ENCODE results near the gene IGSF8. TPM values are rescaled to one million over a fixed set of nuclear protein-coding genes. Genes with fewer than 3 reads are reported as not detected.

The IGSF8 gene
- total RNA-seq, 1 experiment from 2014 or later = 101 TPM

DNA sequence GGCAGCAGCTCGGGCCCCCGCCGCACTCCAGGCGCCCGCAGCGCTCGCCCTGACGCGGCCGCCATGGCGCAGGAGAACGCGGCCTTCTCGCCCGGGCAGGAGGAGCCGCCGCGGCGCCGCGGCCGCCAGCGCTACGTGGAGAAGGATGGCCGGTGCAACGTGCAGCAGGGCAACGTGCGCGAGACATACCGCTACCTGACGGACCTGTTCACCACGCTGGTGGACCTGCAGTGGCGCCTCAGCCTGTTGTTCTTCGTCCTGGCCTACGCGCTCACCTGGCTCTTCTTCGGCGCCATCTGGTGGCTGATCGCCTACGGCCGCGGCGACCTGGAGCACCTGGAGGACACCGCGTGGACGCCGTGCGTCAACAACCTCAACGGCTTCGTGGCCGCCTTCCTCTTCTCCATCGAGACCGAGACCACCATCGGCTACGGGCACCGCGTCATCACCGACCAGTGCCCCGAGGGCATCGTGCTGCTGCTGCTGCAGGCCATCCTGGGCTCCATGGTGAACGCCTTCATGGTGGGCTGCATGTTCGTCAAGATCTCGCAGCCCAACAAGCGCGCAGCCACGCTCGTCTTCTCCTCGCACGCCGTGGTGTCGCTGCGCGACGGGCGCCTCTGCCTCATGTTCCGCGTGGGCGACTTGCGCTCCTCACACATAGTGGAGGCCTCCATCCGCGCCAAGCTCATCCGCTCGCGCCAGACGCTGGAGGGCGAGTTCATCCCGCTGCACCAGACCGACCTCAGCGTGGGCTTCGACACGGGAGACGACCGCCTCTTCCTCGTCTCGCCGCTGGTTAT is 14.2 kb downstream of the IGSF8 start (continued):
- TF ChIP-seq ERG (CRISPR knock-in tag; IDR thresholded peaks at IDR 0.05) (no peak), EMX1 (CRISPR knock-in tag; IDR thresholded peaks at IDR 0.05) (no peak), NR3C1 (CRISPR knock-in tag; conservative IDR thresholded peaks at IDR 0.05; ENCODE audit: low read depth) (peak; percentile 64; the same call in 1 of the 2 replicates), SMAD4 (CRISPR knock-in tag; IDR thresholded peaks at IDR 0.05) (peak; percentile 79), MLX (CRISPR knock-in tag; IDR thresholded peaks at IDR 0.05) (no peak), OVOL2 (CRISPR knock-in tag; IDR thresholded peaks at IDR 0.05; ENCODE audit: borderline replicate concordance) (no peak), GTF2I (CRISPR knock-in tag; conservative IDR thresholded peaks at IDR 0.05) (no peak), FOXK1 (CRISPR knock-in tag; IDR thresholded peaks at IDR 0.05) (peak; percentile 96), KAT7 (CRISPR knock-in tag; IDR thresholded peaks at IDR 0.05; ENCODE audit: borderline replicate concordance) (no peak), NR1H2 (CRISPR knock-in tag; IDR thresholded peaks at IDR 0.05) (no peak), ZNF232 (CRISPR knock-in tag; IDR thresholded peaks at IDR 0.05) (peak; percentile 68; the same call in 1 of the 2 replicates), TEAD1 (CRISPR knock-in tag; IDR thresholded peaks at IDR 0.05) (peak; percentile 96), ZNF317 (CRISPR knock-in tag; IDR thresholded peaks at IDR 0.05; ENCODE audit: borderline replicate concordance, low read depth) (no peak), JAZF1 (CRISPR knock-in tag; IDR thresholded peaks at IDR 0.05) (no peak), STAT6 (CRISPR knock-in tag; conservative IDR thresholded peaks at IDR 0.05; ENCODE audit: low read depth) (no peak; the same call in 1 of the 2 replicates), FOXP1 (CRISPR knock-in tag; IDR thresholded peaks at IDR 0.05; ENCODE audit: borderline replicate concordance) (peak; percentile 99), MYBL2 (CRISPR knock-in tag; IDR thresholded peaks at IDR 0.05) (peak; percentile 93)
- TF ChIP-seq, protein P1, sequence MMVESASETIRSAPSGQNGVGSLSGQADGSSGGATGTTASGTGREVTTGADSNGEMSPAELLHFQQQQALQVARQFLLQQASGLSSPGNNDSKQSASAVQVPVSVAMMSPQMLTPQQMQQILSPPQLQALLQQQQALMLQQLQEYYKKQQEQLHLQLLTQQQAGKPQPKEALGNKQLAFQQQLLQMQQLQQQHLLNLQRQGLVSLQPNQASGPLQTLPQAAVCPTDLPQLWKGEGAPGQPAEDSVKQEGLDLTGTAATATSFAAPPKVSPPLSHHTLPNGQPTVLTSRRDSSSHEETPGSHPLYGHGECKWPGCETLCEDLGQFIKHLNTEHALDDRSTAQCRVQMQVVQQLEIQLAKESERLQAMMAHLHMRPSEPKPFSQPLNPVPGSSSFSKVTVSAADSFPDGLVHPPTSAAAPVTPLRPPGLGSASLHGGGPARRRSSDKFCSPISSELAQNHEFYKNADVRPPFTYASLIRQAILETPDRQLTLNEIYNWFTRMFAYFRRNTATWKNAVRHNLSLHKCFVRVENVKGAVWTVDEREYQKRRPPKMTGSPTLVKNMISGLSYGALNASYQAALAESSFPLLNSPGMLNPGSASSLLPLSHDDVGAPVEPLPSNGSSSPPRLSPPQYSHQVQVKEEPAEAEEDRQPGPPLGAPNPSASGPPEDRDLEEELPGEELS (CRISPR knock-in tag; IDR thresholded peaks at IDR 0.05) = peak; percentile 94
- TF ChIP-seq, protein P2, sequence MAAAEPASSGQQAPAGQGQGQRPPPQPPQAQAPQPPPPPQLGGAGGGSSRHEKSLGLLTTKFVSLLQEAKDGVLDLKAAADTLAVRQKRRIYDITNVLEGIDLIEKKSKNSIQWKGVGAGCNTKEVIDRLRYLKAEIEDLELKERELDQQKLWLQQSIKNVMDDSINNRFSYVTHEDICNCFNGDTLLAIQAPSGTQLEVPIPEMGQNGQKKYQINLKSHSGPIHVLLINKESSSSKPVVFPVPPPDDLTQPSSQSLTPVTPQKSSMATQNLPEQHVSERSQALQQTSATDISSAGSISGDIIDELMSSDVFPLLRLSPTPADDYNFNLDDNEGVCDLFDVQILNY (CRISPR knock-in tag; IDR thresholded peaks at IDR 0.05) = no peak
- TF ChIP-seq, protein P3, sequence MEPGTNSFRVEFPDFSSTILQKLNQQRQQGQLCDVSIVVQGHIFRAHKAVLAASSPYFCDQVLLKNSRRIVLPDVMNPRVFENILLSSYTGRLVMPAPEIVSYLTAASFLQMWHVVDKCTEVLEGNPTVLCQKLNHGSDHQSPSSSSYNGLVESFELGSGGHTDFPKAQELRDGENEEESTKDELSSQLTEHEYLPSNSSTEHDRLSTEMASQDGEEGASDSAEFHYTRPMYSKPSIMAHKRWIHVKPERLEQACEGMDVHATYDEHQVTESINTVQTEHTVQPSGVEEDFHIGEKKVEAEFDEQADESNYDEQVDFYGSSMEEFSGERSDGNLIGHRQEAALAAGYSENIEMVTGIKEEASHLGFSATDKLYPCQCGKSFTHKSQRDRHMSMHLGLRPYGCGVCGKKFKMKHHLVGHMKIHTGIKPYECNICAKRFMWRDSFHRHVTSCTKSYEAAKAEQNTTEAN (CRISPR knock-in tag; IDR thresholded peaks at IDR 0.05) = peak; percentile 92
- TF ChIP-seq, protein P4, sequence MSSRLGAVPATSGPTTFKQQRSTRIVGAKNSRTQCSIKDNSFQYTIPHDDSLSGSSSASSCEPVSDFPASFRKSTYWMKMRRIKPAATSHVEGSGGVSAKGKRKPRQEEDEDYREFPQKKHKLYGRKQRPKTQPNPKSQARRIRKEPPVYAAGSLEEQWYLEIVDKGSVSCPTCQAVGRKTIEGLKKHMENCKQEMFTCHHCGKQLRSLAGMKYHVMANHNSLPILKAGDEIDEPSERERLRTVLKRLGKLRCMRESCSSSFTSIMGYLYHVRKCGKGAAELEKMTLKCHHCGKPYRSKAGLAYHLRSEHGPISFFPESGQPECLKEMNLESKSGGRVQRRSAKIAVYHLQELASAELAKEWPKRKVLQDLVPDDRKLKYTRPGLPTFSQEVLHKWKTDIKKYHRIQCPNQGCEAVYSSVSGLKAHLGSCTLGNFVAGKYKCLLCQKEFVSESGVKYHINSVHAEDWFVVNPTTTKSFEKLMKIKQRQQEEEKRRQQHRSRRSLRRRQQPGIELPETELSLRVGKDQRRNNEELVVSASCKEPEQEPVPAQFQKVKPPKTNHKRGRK (CRISPR knock-in tag; IDR thresholded peaks at IDR 0.05; ENCODE audit: borderline replicate concordance) = no peak
- TF ChIP-seq, protein P5, sequence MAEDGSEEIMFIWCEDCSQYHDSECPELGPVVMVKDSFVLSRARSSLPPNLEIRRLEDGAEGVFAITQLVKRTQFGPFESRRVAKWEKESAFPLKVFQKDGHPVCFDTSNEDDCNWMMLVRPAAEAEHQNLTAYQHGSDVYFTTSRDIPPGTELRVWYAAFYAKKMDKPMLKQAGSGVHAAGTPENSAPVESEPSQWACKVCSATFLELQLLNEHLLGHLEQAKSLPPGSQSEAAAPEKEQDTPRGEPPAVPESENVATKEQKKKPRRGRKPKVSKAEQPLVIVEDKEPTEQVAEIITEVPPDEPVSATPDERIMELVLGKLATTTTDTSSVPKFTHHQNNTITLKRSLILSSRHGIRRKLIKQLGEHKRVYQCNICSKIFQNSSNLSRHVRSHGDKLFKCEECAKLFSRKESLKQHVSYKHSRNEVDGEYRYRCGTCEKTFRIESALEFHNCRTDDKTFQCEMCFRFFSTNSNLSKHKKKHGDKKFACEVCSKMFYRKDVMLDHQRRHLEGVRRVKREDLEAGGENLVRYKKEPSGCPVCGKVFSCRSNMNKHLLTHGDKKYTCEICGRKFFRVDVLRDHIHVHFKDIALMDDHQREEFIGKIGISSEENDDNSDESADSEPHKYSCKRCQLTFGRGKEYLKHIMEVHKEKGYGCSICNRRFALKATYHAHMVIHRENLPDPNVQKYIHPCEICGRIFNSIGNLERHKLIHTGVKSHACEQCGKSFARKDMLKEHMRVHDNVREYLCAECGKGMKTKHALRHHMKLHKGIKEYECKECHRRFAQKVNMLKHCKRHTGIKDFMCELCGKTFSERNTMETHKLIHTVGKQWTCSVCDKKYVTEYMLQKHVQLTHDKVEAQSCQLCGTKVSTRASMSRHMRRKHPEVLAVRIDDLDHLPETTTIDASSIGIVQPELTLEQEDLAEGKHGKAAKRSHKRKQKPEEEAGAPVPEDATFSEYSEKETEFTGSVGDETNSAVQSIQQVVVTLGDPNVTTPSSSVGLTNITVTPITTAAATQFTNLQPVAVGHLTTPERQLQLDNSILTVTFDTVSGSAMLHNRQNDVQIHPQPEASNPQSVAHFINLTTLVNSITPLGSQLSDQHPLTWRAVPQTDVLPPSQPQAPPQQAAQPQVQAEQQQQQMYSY (CRISPR knock-in tag; IDR thresholded peaks at IDR 0.05) = peak; percentile 68
- TF ChIP-seq, protein P6, sequence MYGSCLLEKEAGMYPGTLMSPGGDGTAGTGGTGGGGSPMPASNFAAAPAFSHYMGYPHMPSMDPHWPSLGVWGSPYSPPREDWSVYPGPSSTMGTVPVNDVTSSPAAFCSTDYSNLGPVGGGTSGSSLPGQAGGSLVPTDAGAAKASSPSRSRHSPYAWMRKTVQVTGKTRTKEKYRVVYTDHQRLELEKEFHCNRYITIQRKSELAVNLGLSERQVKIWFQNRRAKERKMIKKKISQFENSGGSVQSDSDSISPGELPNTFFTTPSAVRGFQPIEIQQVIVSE (CRISPR knock-in tag; IDR thresholded peaks at IDR 0.05; ENCODE audit: borderline replicate concordance) = no peak

Data from WTC11 (cell line).